Chondrocyte (in vitro differentiated cells): Measurements from ENCODE around the gene FAM131C. TPM values are rescaled to one million over a fixed set of nuclear protein-coding genes. Genes with fewer than 3 reads are reported as not detected.
"Not testable (repeated sequence)": the region's sequence is repeated elsewhere in the genome, so short reads cannot be mapped to it uniquely, and the experiment has no call there.

Experiments
- DNase-seq: peaks from one replicate; pipeline ENCODE4 v3.0.0; 2021; ENCODE audit warnings: mixed read lengths, low spot score
- H3K27ac Mint-ChIP-seq: one replicate; pipeline ENCODE4 v1.8.0; 2021; ENCODE audit warnings: mild to moderate bottlenecking, moderate library complexity, mixed read lengths; ENCODE audit not compliant: unreplicated experiment
- H3K27me3 Mint-ChIP-seq: 2 replicates; pipeline ENCODE4 v1.8.0; 2021; ENCODE audit warnings: low read depth, mixed read lengths
- H3K36me3 Mint-ChIP-seq: 2 replicates; pipeline ENCODE4 v1.8.0; 2021; ENCODE audit warnings: low read depth, mixed read lengths
- H3K4me1 Mint-ChIP-seq: 2 replicates; pipeline ENCODE4 v1.8.0; 2021; ENCODE audit warnings: low read depth, mild to moderate bottlenecking, mixed read lengths
- H3K4me3 Mint-ChIP-seq: one replicate; pipeline ENCODE4 v1.8.0; 2021; ENCODE audit warnings: mild to moderate bottlenecking, moderate library complexity, mixed read lengths; ENCODE audit not compliant: unreplicated experiment
- H3K9me3 Mint-ChIP-seq: 2 replicates; pipeline ENCODE4 v1.8.0; 2021; ENCODE audit warnings: low read depth, mixed read lengths
- CTCF ChIP-seq: fragments of 200-600 bp; sonication (generic); IDR thresholded peaks from 2 replicates; pipeline ENCODE4 v1.5.0; 2021; ENCODE audit warnings: antibody characterized with exemption, mild to moderate bottlenecking, moderate library complexity
- total RNA-seq: library from RNA; stranded (reverse); gene quantifications from 3 replicates; pipeline ENCODE4 v1.2.1, GENCODE V29; 2021

FAM131C gene
- total RNA-seq, 1 donor from 2014 or later = 0.70 TPM

GRCh38 chr1:16111771-16112595 lies 38.5 kb upstream of the FAM131C start:
- Mint-ChIP-seq H3K27ac (no peak overlapping the region), H3K4me1 (peaks cover 25% of the 10 kb centered on the region), H3K9me3 (peaks cover 4% of the 10 kb centered on the region), H3K36me3 (no peaks in the 10 kb centered on the region), H3K4me3 (no peak overlapping the region), H3K27me3 (no peaks in the 10 kb centered on the region)
- no peak for DNase-seq
- no peak for TF ChIP-seq CTCF

- no peak overlapping the region for H3K27ac Mint-ChIP-seq
Observed at GRCh38 chr1:16110884-16111283, 37.4 kb upstream of the FAM131C start.

GRCh38 chr1:16110456-16110855 lies 37.0 kb upstream of the FAM131C start:
- no peak for TF ChIP-seq CTCF
- Mint-ChIP-seq H3K9me3 (peaks cover 4% of the 10 kb centered on the region), H3K4me3 (no peak overlapping the region), H3K27ac (no peak overlapping the region), H3K36me3 (no peaks in the 10 kb centered on the region), H3K27me3 (no peaks in the 10 kb centered on the region), H3K4me1 (peaks cover 31% of the 10 kb centered on the region)
- DNase-seq = no peak

More at GRCh38 chr1:16110884-16111283, 37.4 kb upstream of the FAM131C start:
- no peak for DNase-seq
- no peak for TF ChIP-seq CTCF
- Mint-ChIP-seq H3K27me3 (no peaks in the 10 kb centered on the region), H3K4me1 (peaks cover 31% of the 10 kb centered on the region), H3K9me3 (peaks cover 4% of the 10 kb centered on the region), H3K36me3 (no peaks in the 10 kb centered on the region), H3K4me3 (no peak overlapping the region)

GRCh38 chr1:16109571-16109970 lies 36.1 kb upstream of the FAM131C start:
- no peak for TF ChIP-seq CTCF
- no peaks in the 10 kb centered on the region for H3K36me3 Mint-ChIP-seq
- no peak overlapping the region for H3K27ac Mint-ChIP-seq
- no peak overlapping the region for H3K4me3 Mint-ChIP-seq
- no peak for DNase-seq
- H3K27me3 Mint-ChIP-seq = no peaks in the 10 kb centered on the region
- H3K4me1 Mint-ChIP-seq = peaks cover 31% of the 10 kb centered on the region
- peaks cover 4% of the 10 kb centered on the region for H3K9me3 Mint-ChIP-seq

GRCh38 chr1:16107039-16107438 lies 33.6 kb upstream of the FAM131C start:
- not testable (repeated sequence) for DNase-seq, H3K27me3 Mint-ChIP-seq, H3K4me3 Mint-ChIP-seq, H3K36me3 Mint-ChIP-seq, H3K27ac Mint-ChIP-seq, H3K9me3 Mint-ChIP-seq
- H3K4me1 Mint-ChIP-seq = peaks cover 17% of the 10 kb centered on the region

GRCh38 chr1:16101623-16102022 lies 28.2 kb upstream of the FAM131C start:
- H3K4me3 Mint-ChIP-seq = no peak overlapping the region
- no peaks in the 10 kb centered on the region for H3K27me3 Mint-ChIP-seq
- no peak overlapping the region for H3K27ac Mint-ChIP-seq
- no peak for TF ChIP-seq CTCF
- no peak for DNase-seq
- H3K4me1 Mint-ChIP-seq = peaks cover 2% of the 10 kb centered on the region
- peaks cover 4% of the 10 kb centered on the region for H3K9me3 Mint-ChIP-seq
- peaks cover 1% of the 10 kb centered on the region for H3K36me3 Mint-ChIP-seq
